Measurements from ENCODE around the gene SRF.

The SRF gene

DNA sequence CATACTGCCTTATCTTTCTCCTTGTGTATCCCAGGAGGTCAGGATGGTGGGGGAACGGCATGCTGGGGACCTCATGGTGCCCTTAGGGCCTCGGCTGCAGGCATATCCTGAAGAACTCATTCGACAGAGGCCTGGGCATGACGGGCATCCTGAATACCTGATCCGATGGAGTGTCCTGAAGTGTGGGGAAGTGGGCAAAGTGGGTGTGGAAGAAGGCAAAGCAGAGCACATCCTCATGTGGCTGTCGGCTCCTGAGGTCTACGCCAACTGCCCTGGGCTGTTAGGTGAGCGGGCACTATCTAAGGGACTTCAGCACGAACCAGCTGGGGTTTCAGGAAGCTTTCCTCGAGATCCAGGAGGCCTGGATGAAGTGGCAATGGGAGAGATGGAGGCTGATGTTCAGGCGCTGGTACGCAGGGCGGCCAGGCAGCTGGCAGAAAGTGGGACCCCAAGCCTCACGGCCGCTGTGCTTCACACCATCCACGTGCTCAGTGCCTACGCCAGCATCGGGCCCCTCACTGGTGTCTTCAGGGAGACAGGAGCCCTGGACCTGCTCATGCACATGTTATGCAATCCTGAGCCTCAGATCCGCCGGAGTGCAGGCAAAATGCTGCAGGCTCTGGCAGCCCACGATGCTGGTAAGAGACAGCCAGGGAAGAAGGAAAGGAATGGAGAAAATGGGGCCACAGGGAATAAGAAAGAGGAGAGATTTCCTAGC, 13.4 kb downstream of the SRF start:
- no peak for DNase-seq

DNA sequence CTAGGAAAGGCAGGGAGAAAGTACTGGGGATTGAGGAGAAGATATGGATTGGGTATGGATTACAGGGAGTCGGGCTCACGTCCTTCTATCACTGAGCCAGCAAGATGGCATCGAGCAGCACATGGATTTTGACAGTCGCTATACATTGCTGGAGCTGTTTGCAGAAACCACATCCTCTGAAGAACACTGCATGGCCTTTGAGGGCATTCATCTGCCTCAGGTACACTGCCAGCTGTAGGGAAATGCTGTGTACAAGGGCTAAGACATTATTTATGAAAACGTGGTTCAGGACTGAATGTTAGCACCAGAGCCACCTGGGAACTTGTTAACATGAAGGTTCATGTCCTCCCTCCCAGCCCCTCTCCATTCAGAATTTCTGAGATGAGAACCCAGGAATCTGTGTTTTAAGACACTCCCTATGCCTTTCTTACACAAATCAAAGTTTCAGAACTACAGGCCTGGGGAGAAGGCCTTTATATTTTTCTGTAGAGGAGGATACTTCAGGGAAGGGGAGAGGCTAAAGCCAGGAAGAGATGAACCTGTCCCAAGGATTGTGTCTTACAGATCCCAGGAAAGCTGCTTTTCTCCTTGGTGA, 14.4 kb downstream of the SRF start:
- DNase-seq: peak; percentile 52

DNA sequence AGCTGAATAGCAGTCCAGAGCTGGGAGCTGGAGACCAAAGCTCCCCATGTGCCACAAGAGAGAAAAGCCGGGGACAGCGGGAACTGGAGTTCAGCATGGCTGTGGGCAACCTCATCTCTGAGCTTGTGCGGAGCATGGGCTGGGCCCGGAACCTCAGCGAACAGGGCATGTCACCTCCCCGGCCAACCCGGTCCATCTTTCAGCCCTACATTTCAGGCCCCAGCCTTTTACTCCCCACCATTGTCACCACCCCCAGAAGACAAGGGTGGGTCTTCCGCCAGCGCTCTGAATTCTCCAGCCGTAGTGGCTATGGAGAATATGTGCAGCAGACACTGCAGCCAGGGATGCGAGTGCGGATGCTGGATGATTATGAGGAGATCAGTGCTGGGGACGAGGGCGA, 14.9 kb downstream of the SRF start:
- no peak for DNase-seq

DNA sequence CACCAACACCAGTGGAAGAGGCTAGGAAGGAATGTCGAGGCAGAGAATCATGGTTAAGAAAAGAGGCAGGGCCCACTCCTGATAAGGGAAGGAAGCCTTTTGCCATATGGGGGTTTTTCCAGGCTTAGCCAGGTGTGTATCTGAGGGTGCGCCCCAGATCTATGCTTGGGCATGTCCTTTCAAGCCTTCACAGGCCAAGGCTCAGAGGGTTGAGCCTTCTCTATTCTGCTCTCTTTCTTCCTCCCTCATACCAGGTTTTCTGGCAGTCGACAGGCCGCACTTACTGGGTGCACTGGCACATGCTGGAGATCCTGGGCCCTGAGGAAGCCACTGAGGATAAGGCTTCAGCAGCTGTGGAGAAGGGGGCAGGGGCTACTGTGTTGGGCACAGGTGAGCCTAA, 15.6 kb downstream of the SRF start:
- no peak for DNase-seq

DNA sequence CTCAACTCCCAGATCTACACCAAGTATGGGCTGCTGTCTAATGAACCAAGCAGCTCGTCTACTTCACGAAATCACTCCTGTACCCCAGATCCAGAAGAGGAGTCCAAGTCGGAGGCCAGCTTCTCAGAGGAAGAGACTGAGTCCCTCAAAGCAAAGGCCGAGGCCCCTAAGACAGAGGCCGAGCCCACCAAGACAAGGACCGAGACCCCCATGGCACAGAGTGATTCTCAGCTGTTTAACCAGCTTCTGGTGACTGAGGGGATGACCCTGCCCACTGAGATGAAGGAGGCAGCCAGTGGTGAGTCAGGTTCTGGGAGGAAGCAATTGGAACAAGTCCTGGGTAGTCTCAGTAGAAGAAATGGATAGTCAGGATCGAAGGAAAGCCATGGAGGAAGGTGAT, 16.8 kb downstream of the SRF start:
- no peak for DNase-seq

DNA sequence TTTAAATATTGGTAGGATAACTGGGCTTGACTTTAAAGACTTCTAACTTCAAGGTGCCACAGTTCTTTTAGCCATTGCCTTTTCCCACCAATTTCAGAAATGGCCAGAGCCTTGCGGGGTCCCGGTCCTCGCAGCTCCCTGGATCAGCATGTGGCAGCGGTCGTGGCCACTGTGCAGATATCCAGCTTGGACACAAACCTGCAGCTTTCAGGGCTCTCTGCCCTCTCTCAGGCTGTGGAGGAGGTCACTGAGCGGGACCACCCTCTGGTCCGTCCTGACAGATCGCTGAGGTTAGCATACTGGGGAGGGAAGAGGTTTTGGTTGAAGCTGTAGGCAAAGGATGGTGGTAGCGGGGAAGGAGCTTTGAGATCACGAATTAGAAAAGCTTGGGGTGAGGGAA, 17.4 kb downstream of the SRF start:
- no peak for DNase-seq

DNA sequence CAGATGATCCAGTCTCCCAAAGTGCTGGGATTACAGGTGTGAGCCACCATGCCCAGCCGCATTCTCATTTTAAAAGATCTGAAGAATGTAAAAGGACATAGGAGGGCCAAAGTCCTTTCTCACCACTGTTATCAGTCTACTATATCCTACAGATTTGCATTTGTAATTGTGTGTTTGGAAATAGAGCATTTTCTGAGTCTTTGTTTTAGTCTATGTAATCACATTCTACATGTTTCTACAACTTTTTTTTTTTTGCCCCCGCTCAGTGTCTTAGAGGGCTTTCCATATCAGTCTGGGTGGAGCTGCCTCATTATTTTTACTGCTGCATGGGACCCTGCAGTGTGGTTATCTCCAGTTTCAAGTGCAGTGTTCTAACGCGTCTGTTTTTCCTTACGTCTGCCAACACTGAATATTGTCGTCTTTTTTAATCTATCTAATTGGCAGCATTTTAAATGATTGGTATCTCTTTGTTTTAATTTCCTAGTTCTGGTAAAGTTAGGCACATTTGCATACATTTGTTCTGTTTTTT, 18.8 kb downstream of the SRF start:
- DNase-seq: no peak

DNA sequence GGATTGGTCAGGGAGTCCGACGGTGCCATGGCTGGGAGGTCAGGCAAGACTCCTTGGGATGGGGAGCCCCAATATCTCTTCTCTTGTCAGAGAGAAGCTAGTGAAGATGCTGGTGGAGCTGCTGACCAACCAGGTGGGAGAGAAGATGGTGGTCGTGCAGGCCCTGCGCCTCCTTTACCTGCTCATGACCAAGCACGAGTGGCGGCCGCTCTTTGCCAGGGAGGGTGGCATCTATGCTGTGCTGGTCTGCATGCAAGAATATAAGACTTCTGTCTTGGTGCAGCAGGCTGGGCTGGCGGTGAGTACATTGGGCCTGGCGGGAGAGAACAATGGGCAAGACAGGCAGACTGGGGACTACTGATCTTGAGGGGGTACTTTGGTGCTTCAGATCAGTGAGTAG, 21.8 kb downstream of the SRF start:
- no peak for DNase-seq

DNA sequence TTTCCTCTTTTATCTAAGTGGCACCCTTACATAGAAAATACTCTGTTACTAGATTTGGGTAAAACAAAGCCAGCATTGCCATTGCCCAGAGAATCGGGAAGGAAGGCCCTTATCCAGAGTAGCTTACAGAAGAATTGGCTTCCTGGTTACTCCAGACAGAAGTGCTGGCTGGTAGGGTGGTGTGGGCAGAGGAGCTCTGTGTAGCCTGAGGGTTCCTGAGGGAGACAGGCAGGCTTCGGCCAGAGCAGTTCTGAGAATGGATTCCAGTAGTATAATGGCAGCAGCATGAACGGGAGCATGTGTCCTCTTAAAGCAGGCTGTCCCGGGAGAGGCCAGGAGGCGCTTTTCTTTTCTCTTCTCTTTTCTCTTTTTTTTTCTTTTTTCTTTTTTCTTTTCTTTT, 22.9 kb downstream of the SRF start:
- DNase-seq: no peak

DNA sequence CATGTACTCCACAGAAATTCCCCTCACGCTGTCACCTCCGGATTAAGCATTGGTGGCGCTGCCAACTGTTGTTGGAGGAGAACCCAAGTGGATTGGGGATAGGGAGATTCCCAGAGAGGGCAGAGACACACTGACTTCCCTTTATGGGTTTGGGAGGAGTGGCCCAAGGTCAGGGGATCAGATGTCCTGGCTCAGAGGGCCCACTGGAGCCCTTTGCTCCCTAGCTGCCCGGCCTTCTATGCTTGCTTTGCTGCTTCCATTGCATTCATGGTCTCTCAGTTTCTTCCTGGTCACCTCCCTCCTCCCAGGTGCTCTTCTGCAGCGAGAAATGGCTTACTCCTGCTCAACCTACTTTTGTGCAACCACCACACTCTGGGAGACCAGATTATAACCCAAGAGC, 25.3 kb downstream of the SRF start:
- no peak for DNase-seq

DNA sequence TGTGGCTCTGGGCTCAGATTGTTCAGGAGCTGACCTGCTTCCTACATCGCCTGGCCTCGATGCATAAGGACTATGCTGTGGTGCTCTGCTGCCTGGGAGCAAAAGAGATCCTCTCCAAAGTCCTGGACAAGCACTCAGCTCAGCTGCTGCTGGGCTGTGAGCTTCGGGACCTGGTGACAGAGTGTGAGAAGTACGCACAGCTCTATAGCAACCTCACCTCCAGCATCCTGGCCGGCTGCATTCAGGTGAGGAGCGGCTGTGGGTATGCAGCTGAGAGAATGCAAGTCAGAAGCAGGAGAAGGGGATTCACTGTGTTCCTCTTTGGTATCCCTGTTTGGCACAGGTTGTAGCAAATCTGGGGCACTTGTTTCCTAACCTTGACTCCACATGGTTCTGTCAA, 28.8 kb downstream of the SRF start:
- DNase-seq: no peak

DNA sequence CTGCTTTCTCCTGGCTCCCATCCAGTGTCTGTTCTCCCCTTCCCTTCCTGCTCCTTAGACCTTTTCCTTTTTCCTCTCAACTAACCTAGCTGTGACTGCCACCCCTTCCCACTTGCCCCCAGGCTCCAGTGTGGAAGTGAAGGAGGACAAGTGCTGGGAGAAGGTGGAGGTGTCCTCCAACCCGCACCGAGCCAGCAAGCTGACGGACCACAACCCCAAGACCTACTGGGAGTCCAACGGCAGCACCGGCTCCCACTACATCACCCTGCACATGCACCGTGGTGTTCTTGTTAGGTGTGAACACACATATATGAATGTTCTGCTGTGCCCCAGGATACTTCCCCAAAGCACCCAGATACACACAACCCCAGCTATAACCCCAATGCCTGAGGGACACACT, 29.5 kb downstream of the SRF start:
- DNase-seq: no peak

DNA sequence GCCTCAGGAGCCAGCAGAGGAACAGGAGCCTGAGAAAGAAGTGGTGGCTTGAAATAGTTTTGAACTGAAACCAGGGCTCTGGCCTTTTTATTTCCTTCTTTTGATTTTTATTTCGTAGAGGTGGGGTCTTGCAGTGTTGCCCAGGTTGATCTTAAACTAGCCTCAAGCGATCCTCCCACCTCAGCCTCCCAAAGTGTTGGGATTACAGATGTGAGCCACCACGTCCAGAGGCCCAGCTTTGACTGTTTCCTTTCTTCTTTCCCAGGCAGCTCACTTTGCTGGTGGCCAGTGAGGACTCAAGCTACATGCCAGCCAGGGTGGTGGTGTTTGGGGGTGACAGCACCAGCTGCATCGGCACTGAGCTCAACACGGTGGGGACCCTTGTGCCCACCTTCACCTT, 31.4 kb downstream of the SRF start:
- DNase-seq: no peak

DNA sequence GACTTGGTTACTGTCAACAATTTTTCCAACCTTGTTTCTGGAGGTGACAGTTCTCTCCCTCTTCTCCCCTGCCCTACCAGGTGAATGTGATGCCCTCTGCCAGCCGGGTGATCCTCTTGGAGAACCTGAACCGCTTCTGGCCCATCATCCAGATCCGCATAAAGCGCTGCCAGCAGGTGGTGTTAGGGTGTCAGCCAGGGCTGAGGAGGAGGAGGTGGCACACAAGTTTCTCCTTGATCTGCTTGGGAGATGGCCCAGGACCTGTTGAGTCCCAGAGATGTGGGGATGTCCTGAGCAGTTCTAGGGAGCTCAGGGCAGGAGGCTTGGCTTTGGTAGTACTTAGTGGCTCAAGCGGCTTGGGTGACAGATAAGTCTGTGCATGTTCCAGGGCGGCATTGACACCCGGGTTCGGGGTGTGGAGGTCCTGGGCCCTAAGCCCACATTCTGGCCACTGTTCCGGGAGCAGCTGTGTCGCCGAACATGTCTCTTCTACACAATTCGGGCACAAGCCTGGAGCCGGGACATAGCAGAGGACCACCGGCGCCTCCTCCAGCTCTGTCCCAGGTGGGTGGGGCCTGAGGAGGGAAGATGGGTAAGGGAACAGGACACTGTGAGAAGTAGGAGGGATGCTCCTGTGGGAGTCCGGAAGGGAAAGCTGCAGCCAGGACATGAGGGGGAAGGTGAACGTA, 32.1 kb downstream of the SRF start:
- no peak for DNase-seq

DNA sequence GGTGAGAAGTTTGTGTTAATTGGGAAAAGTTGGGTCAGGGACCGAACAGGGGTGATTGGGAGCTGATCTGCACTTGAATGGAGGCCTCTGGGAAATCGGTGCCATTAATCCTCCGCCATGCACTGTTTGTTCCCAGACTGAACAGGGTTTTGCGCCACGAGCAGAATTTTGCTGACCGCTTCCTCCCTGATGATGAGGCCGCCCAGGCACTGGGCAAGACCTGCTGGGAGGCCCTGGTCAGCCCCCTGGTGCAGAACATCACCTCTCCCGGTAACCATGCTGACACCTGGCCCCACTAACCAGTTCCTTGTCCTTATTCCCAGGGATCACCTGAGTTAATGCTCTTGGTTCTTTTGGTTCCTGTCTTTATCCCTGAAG, 32.6 kb downstream of the SRF start:
- no peak for DNase-seq

DNA sequence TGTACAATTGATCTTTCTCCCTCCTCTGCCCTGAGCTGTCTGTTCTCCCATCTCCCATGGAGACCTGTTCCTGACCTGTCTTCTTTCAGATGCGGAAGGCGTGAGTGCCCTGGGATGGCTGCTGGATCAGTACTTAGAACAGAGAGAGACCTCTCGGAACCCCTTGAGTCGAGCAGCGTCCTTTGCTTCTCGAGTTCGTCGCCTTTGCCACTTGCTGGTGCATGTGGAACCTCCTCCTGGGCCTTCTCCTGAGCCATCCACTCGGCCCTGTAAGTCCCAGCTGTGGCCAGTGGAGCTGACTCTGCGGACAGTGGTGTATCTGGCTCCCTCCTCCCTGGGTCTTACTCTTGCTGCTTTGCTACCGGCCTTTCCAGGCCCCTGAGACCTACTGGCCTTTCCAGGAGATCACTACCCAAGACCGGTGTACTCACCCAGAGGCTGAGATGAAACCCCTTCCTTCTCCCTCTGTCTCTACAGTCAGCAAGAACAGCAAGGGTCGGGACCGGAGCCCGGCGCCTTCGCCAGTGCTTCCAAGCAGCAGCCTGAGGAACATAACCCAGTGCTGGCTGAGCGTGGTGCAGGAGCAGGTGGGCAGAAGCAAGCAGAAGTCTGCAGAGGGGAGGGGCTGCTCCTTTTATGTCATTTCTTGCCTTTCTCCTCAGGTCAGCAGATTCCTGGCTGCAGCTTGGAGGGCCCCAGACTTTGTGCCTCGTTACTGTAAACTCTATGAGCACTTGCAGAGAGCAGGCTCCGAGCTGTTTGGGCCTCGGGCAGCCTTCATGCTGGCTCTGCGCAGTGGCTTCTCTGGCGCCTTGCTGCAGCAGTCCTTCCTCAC, 33.4 kb downstream of the SRF start:
- DNase-seq: no peak

DNA sequence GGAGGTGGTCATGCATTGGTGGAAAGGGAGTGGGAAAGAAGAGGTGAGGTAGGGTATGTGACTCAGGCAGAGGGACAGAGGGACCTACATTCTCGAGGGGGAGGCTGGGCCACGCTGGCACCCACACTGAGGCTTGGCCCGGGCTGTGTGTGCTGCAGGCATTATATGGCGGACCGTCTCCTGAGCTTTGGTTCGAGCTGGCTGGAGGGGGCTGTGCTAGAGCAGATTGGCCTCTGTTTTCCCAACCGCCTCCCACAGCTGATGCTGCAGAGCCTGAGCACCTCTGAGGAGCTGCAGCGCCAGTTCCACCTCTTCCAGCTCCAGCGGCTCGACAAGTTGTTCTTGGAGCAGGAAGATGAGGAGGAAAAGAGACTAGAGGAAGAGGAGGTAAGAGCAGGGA, 34.8 kb downstream of the SRF start:
- DNase-seq: no peak

DNA sequence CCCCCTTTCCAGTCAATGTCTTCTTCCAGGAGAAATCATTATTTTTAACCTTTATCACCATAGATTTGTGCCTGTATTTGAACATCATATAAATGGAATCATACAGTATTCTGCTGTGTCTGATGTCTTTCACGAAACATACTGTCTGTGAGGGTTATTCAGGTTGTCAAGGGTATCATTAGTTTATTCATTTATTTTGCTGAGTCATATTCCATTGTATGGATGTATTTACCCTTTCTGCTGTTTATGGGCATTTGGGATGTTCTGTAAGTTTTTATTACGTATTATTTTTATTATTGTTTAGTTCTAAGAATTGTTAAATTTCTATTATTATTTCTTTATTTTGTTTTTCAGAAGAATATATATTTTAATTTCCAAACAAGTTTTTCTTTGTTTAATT, 36.2 kb downstream of the SRF start:
- DNase-seq: no peak

DNA sequence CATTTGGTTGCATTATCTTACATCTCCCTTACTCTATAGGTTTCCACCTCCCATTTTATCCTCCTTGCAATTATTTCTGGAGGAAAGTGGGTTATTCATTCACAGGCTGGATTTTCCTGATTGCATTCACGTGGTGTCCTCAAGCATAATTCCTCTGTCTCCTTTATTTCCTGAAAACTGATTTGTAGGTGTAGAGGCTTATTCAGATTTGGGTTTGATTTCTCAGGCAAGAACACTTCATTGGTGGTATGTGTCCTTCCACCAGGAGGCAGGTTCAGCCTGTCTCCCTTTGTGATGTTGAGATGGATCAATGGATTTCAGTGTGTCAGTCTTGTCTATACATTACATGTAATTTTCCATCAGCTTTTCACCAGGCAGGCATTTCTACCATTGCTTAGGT, 40.9 kb downstream of the SRF start:
- DNase-seq: no peak

DNA sequence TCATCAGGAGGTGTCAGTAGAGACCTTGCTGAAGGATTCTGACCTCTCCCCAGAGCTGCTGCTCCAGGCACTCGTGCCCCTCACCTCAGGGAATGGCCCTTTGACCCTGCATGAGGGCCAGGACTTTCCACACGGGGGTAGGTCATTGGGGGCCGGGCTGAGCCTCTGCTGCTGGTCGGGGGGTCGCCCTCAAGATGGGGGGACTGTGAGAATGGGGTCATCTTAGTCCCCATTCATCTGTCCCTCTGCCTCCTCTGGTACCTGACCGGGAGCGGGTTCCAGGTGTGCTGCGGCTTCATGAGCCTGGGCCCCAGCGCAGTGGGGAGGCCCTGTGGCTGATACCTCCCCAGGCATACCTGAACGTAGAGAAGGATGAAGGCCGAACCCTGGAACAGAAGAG, 42.4 kb downstream of the SRF start:
- DNase-seq: no peak

DNA sequence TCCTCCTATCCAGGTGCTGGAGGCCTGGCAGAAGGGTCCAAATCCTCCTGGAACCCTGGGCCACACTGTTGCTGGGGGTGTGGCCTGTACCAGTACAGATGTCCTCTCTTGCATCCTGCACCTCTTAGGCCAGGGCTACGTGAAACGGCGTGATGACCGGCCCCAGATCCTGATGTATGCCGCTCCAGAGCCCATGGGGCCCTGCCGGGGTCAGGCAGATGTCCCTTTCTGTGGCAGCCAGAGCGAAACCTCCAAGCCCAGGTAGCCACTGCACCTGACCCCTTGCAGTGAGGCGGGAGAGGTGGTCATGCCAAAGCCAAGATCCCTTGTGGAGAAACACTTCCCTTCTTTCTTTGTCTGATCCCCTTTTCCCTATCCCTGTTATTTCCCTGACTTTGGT, 44.0 kb downstream of the SRF start:
- DNase-seq: no peak

DNA sequence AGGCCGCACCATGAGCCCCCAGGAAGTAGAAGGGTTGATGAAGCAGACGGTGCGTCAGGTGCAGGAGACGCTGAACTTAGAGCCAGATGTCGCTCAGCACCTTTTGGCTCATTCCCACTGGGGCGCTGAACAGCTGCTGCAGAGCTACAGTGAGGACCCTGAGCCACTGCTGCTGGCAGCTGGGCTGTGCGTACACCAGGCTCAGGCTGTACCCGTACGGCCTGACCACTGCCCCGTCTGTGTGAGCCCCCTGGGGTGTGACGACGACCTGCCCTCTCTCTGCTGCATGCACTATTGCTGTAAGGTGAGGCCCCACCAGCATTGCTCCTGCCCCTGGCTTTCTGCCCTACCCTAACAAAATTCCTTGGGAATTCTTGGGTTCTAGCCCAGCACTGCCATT, 45.1 kb downstream of the SRF start:
- no peak for DNase-seq

DNA sequence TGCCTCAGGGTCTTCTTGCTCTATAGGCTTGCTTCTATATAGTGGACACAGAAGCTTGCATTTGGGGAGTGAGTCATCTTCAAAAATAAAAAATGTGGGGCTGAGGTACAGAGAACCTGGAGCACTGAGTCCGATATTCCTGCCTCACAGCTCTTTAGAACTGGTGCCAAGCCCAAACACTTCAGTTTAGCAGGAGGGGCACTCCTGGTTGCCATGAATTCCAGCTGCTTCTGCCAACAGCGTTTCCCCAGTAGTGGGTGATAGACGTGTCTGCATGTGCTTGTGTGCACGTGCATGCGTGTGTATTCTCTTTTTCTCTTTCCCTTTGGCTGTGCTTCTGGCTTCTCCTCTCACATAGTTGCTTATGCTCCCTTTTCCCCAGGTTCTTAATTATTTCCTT, 46.3 kb downstream of the SRF start:
- DNase-seq: no peak

DNA sequence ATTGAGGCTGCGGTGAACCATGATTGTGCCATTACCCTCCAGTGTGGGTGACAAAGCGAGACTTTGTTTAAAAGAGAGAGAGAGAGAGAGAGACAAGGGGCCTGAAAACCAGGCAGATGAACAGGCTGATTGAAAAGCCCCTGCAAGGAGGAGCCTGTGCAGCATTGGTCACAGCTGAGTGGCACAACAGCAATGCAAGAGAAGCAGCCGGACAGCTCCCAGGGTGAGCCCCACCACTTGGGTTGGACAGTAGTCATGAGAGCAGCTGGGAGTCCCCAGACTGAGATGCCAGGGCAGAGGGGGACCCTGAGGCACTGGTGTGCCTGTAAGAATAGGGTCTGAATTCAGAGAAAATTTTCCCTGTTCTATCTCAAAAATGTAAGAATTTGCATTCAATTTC, 48.0 kb downstream of the SRF start:
- DNase-seq: no peak

Data from CD4-positive, alpha-beta T cell treated with Interleukin-17A for 1 hour (primary cell).